Measurements from ENCODE around the gene UBA52. TPM values are rescaled to one million over a fixed set of nuclear protein-coding genes. Genes with fewer than 3 reads are reported as not detected.
"Not testable (repeated sequence)": the region's sequence is repeated elsewhere in the genome, so short reads cannot be mapped to it uniquely, and the experiment has no call there.

Gene UBA52
- 1,000 to 10,000 TPM in 1 of 4 donors, 100 to 1,000 TPM in 3; 405 to 1,087 (median 865) TPM for total RNA-seq

DNA sequence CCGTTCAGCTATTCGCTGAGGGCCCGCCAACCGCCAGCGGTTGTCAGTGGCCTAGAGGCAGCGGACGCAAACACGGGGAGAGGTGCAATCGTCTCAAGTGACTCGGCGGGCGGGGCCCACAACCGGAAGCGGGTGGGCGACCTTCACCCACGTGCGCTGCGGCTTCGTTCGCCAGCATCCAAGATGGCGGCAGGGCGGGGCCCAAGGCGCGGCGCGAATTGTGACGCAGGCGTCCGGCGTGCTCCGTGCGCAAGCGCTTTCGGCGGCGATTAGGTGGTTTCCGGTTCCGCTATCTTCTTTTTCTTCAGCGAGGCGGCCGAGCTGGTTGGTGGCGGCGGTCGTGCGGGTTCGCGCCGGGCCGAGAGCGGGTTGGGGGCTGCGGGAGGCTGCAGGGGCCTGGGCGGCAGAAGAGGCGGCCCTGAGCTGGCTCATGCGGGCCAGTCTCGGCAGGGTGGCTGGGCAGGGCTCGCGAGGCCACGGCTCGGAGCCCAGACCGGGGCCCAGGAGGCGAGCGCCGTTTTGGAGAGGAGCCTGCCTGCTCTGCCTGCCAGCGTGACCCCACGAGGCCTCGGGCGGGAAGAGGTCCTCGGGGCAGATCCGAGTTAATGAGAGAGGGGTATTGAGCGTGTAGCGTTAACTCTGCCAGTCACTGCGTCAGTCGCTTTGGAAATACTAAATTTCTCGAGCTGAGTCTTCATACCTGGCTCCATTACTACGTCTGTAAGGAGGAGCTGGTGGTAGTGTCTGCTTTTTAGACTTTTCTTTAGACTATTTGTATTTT, at the start of gene UBA52:
Gene UBA52, plus strand, starts transcription at position 294 of the 781 bp plus-strand sequence. CDS start 1,444 bp downstream, outside the sequence.
- under 1% methylated on average over 36 of the region's 75 CpGs for WGBS

DNA sequence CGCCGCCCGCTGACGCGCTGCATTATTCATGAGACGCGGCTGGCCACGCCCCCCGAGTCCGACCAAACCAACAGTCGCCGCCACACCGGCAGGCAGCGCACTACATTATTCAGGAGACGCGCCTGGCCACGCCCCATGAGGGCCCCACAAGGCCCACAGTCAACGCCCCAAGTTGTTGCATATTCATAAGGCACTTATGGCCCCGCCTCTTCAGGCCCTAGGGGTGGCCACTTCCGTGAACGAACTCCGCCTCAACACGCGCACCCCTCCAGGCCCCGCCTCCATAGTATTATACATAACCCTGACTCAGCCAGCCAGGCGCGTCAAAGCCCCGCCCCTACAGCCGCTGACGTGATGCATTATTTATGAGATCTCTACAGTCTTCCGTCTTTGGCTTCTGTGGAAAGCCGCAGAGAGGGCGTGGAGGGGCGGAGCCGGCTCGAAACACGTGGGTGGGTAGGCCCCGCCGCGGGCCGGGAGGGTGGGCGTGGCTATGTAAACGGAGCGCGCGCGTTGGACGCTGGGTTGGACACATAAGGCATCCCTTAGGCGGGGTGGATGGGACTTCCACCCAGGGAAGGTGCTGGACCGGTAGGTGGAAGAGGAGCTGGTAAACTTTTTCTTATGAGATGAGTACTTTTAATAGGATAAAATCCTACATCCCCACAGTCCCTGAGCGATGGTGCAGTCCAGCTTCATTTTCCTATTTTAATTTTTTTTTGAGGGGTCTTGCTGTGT, 49.4 kb upstream of the UBA52 start:
- no peaks in the 10 kb centered on the region for H3K27me3 ChIP-seq
- H3K27ac ChIP-seq = peak overlapping the region; percentile 99
- TF ChIP-seq EP300 (IDR thresholded peaks at IDR 0.05) = no peak
- TF ChIP-seq POLR2A (IDR thresholded peaks at IDR 0.05) = no peak
- TF ChIP-seq, protein P1, sequence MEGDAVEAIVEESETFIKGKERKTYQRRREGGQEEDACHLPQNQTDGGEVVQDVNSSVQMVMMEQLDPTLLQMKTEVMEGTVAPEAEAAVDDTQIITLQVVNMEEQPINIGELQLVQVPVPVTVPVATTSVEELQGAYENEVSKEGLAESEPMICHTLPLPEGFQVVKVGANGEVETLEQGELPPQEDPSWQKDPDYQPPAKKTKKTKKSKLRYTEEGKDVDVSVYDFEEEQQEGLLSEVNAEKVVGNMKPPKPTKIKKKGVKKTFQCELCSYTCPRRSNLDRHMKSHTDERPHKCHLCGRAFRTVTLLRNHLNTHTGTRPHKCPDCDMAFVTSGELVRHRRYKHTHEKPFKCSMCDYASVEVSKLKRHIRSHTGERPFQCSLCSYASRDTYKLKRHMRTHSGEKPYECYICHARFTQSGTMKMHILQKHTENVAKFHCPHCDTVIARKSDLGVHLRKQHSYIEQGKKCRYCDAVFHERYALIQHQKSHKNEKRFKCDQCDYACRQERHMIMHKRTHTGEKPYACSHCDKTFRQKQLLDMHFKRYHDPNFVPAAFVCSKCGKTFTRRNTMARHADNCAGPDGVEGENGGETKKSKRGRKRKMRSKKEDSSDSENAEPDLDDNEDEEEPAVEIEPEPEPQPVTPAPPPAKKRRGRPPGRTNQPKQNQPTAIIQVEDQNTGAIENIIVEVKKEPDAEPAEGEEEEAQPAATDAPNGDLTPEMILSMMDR (IDR thresholded peaks at IDR 0.05) = peak in 1 of 2 donors; percentile 24
- TF ChIP-seq POLR2AphosphoS5 (IDR thresholded peaks at IDR 0.05) = no peak
- peak; percentile 100 for DNase-seq (ENCODE audit: low spot score in 2 of 2)
- 5% methylated on average over 24 of the region's 51 CpGs for WGBS
- peak overlapping the region; percentile 100 for H3K4me3 ChIP-seq
- peaks cover 30% of the 10 kb centered on the region for H3K4me1 ChIP-seq
- no peaks in the 10 kb centered on the region for H3K9me3 ChIP-seq
- H3K36me3 ChIP-seq = no peaks in the 10 kb centered on the region

More for the DNA sequence above, at the start of gene UBA52:
- DNase-seq (ENCODE audit: low spot score in 2 of 2) = peak; percentile 98 to 99
- Histone ChIP-seq H3K27ac (peak within 1 kb of the TSS; percentile 89), H3K4me1 (peaks cover 19% of the 10 kb centered on the region), H3K27me3 (no peaks in the 10 kb centered on the region), H3K36me3 (peaks cover 67% of the 10 kb centered on the region), H3K4me3 (peak within 1 kb of the TSS; percentile 84), H3K9me3 (no peaks in the 10 kb centered on the region)
- peak; percentile 70 to 99 (median 97) for TF ChIP-seq POLR2AphosphoS5 (IDR thresholded peaks at IDR 0.05)
- no peak for TF ChIP-seq EP300 (IDR thresholded peaks at IDR 0.05)
- TF ChIP-seq, protein P1 (IDR thresholded peaks at IDR 0.05) = no peak
- peak; percentile 42 to 86 for TF ChIP-seq POLR2A (IDR thresholded peaks at IDR 0.05)

DNA sequence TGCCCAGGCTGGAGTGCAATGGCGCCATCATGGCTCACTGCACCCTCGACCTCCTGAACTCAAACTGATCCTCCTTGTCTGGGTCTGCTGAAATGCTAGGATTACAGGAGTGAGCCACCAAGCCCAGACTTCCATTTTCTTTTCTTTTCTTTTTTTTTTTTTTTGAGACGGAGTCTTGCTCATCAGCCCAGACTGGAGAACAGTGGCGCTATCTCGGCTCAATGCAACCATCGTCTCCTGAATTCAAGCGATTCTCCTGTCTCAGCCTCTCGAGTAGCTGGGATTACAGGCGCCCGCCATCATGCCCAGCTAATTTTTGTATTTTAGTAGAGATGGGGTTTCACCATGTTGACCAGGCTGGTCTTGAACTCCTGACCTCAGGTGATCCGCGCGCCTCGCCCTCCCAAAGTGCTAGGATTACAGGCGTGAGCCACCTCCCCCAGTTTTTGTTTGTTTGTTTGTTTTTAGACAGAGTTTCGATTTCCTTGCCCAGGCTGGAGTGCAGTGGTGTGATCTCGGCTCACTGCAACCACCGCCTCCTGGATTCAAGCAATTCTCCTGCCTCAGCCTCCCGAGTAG, 48.7 kb upstream of the UBA52 start:
- Histone ChIP-seq H3K4me1 (peaks cover 28% of the 10 kb centered on the region), H3K4me3 (peak overlapping the region; percentile 21)
- not testable (repeated sequence) for H3K36me3 ChIP-seq, H3K9me3 ChIP-seq, H3K27ac ChIP-seq, H3K27me3 ChIP-seq
- peak in 1 of 2 donors; percentile 66 for DNase-seq (ENCODE audit: low spot score in 2 of 2)
- WGBS = 68% methylated on average over 19 of the region's 19 CpGs

DNA sequence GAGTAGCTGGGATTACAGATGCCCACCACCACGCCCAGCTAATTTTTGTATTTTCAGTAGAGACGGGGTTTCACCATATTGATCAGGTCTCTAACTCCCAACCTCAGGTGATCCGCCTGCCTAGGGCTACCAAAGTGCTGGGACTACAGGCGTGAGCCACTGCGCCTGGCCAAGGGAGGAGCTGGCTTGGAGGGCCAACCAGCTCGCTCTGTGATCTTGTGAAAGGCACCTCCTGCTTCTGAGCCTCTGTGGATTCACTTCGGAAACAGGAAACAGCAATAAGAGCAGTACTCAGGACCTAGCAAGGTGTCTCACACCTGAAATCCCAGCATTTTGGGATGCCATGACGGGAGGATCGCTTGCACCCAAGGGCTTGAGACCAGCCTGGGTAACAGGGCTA, 47.8 kb upstream of the UBA52 start:
- no peaks in the 10 kb centered on the region for H3K36me3 ChIP-seq
- peaks cover 22% of the 10 kb centered on the region for H3K4me1 ChIP-seq
- TF ChIP-seq, protein P1 (IDR thresholded peaks at IDR 0.05) = no peak
- TF ChIP-seq EP300 (IDR thresholded peaks at IDR 0.05) (no peak), POLR2AphosphoS5 (IDR thresholded peaks at IDR 0.05) (no peak), POLR2A (IDR thresholded peaks at IDR 0.05) (no peak)
- 90% methylated on average over 9 of the region's 9 CpGs for WGBS
- H3K4me3 ChIP-seq = no peak overlapping the region
- no peaks in the 10 kb centered on the region for H3K9me3 ChIP-seq
- DNase-seq (ENCODE audit: low spot score in 2 of 2) = no peak
- no peaks in the 10 kb centered on the region for H3K27me3 ChIP-seq
- H3K27ac ChIP-seq = no peak overlapping the region

DNA sequence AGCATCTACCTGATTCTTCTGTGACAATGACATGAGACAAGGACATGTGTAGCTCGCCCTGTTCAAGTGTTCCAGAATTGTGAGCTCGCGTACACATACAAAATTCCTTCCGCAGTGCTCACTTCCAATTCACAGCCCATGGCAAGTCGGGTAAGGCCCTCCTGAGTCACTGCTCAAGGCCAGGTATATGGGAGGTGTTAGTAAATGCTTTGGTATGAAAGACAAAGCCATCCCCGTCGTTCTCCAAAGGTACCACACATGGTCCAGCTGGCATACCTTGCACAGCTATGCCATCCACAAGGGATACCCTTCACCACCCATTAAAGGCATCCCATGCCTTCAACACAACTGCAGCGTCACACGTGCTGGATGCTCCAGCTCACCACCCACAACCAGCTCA, 45.3 kb upstream of the UBA52 start:
- Histone ChIP-seq H3K36me3 (peaks cover 4% of the 10 kb centered on the region), H3K27me3 (no peaks in the 10 kb centered on the region), H3K4me3 (no peak overlapping the region), H3K4me1 (peaks cover 3% of the 10 kb centered on the region), H3K27ac (no peak overlapping the region), H3K9me3 (no peaks in the 10 kb centered on the region)
- WGBS = 89% methylated on average over 9 of the region's 9 CpGs
- DNase-seq (ENCODE audit: low spot score in 2 of 2) = no peak
- no peak for TF ChIP-seq EP300 (IDR thresholded peaks at IDR 0.05)
- no peak for TF ChIP-seq POLR2AphosphoS5 (IDR thresholded peaks at IDR 0.05)
- TF ChIP-seq, protein P1 (IDR thresholded peaks at IDR 0.05) = no peak
- TF ChIP-seq POLR2A (IDR thresholded peaks at IDR 0.05) = no peak
